PC-9 (cell line): ENCODE results near the gene ACTRT2.

ENCODE experiments used
- CTCF ChIP-seq: fragments of 200-600 bp; sonication (generic); conservative IDR thresholded peaks from 2 replicates; pipeline ENCODE4 v1.6.1; 2017; ENCODE audit warnings: mixed run types, antibody characterized with exemption, mild to moderate bottlenecking, moderate library complexity
- EZH2 ChIP-seq: fragments of 200-600 bp; sonication (generic); IDR thresholded peaks from 2 replicates; pipeline ENCODE4 v1.8.0; 2017; ENCODE audit warnings: antibody characterized with exemption, low read depth

GRCh38 chr1:3055051-3055450, 33.8 kb downstream of the ACTRT2 start:
- TF ChIP-seq CTCF = no peak
- TF ChIP-seq EZH2 = no peak
